ENCODE data around the gene REXO2. TPM values are rescaled to one million over a fixed set of nuclear protein-coding genes. Genes with fewer than 3 reads are reported as not detected.
A peak's percentile ranks its signal among the peaks of the same experiment; 100 is the strongest.

Gene REXO2
- 51.6 and 82.0 TPM in 2 replicates for total RNA-seq (ENCODE audit: low replicate concordance)

DNA sequence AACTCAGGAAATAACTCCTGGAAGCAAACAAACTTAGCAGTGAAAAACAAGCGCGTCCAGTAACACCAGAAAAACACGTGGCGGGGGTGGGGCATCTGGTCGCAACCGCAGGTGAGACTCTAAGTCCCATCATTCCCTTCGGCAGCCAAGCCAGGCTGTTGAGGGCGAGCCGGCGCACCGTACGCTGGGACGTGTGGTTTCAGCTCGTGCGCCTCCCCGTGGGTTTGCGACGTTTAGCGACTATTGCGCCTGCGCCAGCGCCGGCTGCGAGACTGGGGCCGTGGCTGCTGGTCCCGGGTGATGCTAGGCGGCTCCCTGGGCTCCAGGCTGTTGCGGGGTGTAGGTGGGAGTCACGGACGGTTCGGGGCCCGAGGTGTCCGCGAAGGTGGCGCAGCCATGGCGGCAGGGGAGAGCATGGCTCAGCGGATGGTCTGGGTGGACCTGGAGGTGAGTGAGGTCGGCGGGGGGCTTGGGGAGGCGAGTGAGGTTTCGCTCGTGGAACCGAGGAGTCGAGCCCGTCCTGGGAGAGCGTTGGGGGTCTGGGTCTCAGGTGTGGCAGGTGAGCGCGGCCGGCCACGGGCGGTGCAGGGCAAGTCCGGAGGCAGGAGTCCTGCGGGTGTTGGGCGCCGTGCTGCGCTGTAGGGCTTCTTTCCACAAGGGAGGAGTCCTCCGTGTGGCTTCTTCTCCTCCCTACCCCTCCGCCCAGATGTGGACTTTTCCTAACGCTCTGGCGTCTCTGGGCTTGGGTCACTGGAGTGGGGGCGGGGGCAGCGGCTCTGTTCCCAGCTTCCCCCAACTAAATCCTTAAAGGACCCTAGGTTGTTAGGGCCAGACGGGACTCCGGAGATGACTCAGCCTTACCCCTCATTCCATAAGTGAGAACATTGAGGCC, at the start of gene REXO2:
REXO2 (plus strand) TSS at position 239 of the 892 bp plus-strand sequence; CDS start at position 301, 62 bp downstream.
- Histone ChIP-seq H3K27ac (no peak within 1 kb of the TSS), H3K9ac (peak within 1 kb of the TSS; percentile 35), H3F3A (ENCODE audit: low read depth) (no peaks in the 10 kb centered on the region), H3K4me3 (peak within 1 kb of the TSS; percentile 98), H3K9me3 (ENCODE audit: low read depth) (no peaks in the 10 kb centered on the region), H4K20me1 (ENCODE audit: low read depth) (no peaks in the 10 kb centered on the region), H3K36me3 (no peaks in the 10 kb centered on the region), H3K4me2 (peak within 1 kb of the TSS; percentile 85), H2AFZ (replicated peaks) (peak within 1 kb of the TSS; percentile 97), H3K79me2 (ENCODE audit: low read depth) (peaks cover 52% of the 10 kb centered on the region), H3K4me1 (peaks cover 18% of the 10 kb centered on the region), H3K27me3 (no peaks in the 10 kb centered on the region)
- TF ChIP-seq EZH2 (IDR thresholded peaks at IDR 0.05), result no peak
- TF ChIP-seq CTCF (IDR thresholded peaks at IDR 0.05), result peak; percentile 44
- TF ChIP-seq EZH2phosphoT487 (IDR thresholded peaks at IDR 0.05), result no peak
- peaks cover 16% of the 10 kb centered on the region for H3K4me1 Mint-ChIP-seq
- H3K27me3 Mint-ChIP-seq (ENCODE audit: insufficient read depth, low read depth), result no peaks in the 10 kb centered on the region
- no peaks in the 10 kb centered on the region for H3K36me3 Mint-ChIP-seq
- H3K27ac Mint-ChIP-seq, result no peak within 1 kb of the TSS
- H3K9me3 Mint-ChIP-seq, result no peaks in the 10 kb centered on the region
- peak within 1 kb of the TSS; percentile 96 for H3K4me3 Mint-ChIP-seq
- DNase-seq (ENCODE audit: low spot score), result peak; percentile 96

- TF ChIP-seq CTCF (IDR thresholded peaks at IDR 0.05) (no peak), EZH2phosphoT487 (IDR thresholded peaks at IDR 0.05) (no peak), EZH2 (IDR thresholded peaks at IDR 0.05) (no peak)
- Mint-ChIP-seq H3K27ac (no peak overlapping the region), H3K4me1 (no peaks in the 10 kb centered on the region), H3K4me3 (no peak overlapping the region), H3K9me3 (no peaks in the 10 kb centered on the region), H3K36me3 (no peaks in the 10 kb centered on the region), H3K27me3 (ENCODE audit: insufficient read depth, low read depth) (no peaks in the 10 kb centered on the region)
- Histone ChIP-seq H3K9me3 (ENCODE audit: low read depth) (no peaks in the 10 kb centered on the region), H3K79me2 (ENCODE audit: low read depth) (no peaks in the 10 kb centered on the region), H3K36me3 (no peaks in the 10 kb centered on the region), H3F3A (ENCODE audit: low read depth) (no peaks in the 10 kb centered on the region), H3K4me1 (no peaks in the 10 kb centered on the region), H3K4me2 (no peak overlapping the region), H3K4me3 (no peak overlapping the region), H3K27ac (no peak overlapping the region), H2AFZ (replicated peaks) (no peak overlapping the region), H4K20me1 (ENCODE audit: low read depth) (no peaks in the 10 kb centered on the region), H3K9ac (no peak overlapping the region), H3K27me3 (no peaks in the 10 kb centered on the region)
- no peak for DNase-seq (ENCODE audit: low spot score)
Observed at GRCh38 chr11:114392735-114393667, 46.3 kb upstream of the REXO2 start.

DNA sequence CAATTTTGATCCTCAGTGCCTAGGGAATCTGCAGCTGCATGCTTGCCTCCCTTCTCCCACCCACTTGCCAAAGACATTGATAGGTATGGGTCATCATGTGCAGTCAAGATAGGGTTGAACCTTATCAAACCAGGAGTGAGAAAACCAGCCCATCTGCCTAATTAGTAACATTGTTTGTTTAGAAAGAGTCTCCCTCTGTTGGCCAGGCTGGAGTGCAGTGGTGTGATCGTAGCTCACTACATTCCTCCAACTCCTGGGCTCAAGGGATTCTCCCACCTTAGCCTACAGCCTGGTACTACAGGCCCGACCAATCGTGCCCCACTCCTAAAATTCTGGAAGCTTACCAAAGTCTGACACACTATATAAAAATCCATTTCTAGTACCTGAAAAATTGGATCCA, 43.5 kb upstream of the REXO2 start:
- H2AFZ ChIP-seq (replicated peaks), result no peak overlapping the region
- H3K27me3 ChIP-seq, result no peaks in the 10 kb centered on the region
- H3K36me3 ChIP-seq, result no peaks in the 10 kb centered on the region
- H3K4me1 ChIP-seq, result peaks cover 9% of the 10 kb centered on the region
- TF ChIP-seq EZH2 (IDR thresholded peaks at IDR 0.05), result no peak
- TF ChIP-seq CTCF (IDR thresholded peaks at IDR 0.05), result peak; percentile 50
- TF ChIP-seq EZH2phosphoT487 (IDR thresholded peaks at IDR 0.05), result no peak
- Mint-ChIP-seq H3K27ac (no peak overlapping the region), H3K27me3 (ENCODE audit: insufficient read depth, low read depth) (no peaks in the 10 kb centered on the region), H3K9me3 (no peaks in the 10 kb centered on the region), H3K4me3 (no peak overlapping the region), H3K4me1 (peaks cover 12% of the 10 kb centered on the region), H3K36me3 (no peaks in the 10 kb centered on the region)
- H3F3A ChIP-seq (ENCODE audit: low read depth), result peaks cover 14% of the 10 kb centered on the region
- no peak overlapping the region for H3K4me3 ChIP-seq
- no peaks in the 10 kb centered on the region for H3K9me3 ChIP-seq (ENCODE audit: low read depth)
- H3K4me2 ChIP-seq, result no peak overlapping the region
- no peak overlapping the region for H3K9ac ChIP-seq
- peaks cover 19% of the 10 kb centered on the region for H3K79me2 ChIP-seq (ENCODE audit: low read depth)
- DNase-seq (ENCODE audit: low spot score), result peak; percentile 35
- no peaks in the 10 kb centered on the region for H4K20me1 ChIP-seq (ENCODE audit: low read depth)
- H3K27ac ChIP-seq, result no peak overlapping the region
